Hepatocyte (in vitro differentiated cells): Measurements from ENCODE around the gene ZNF786. TPM values are rescaled to one million over a fixed set of nuclear protein-coding genes. Genes with fewer than 3 reads are reported as not detected.

Source experiments
- DNase-seq: peaks from one replicate; pipeline ENCODE4 v3.0.0-alpha.2; 2016; ENCODE audit warnings: low spot score
- H2AFZ ChIP-seq: fragments of 200-600 bp; sonication (generic); 2 replicates; pipeline ENCODE4 v1.6.0; 2016; ENCODE audit warnings: antibody characterized with exemption, mild to moderate bottlenecking
- H3K27ac ChIP-seq: fragments of 200-600 bp; sonication (generic); 2 replicates; pipeline ENCODE4 v1.5.1; 2016; ENCODE audit warnings: mild to moderate bottlenecking
- H3K27me3 ChIP-seq: fragments of 200-600 bp; sonication (generic); 2 replicates; pipeline ENCODE4 v1.6.1; 2016
- H3K36me3 ChIP-seq: fragments of 200-600 bp; sonication (generic); replicated peaks from 2 replicates; pipeline ENCODE4 v1.5.1; 2016; ENCODE audit warnings: low read depth; ENCODE audit not compliant: insufficient read depth
- H3K4me1 ChIP-seq: fragments of 200-600 bp; sonication (generic); 2 replicates; pipeline ENCODE4 v1.5.1; 2016; ENCODE audit warnings: mild to moderate bottlenecking, moderate library complexity; ENCODE audit not compliant: insufficient read depth
- H3K4me2 ChIP-seq: fragments of 200-600 bp; sonication (generic); 2 replicates; pipeline ENCODE4 v1.6.0; 2016
- H3K4me3 ChIP-seq: fragments of 200-600 bp; sonication (generic); 2 replicates; pipeline ENCODE4 v1.5.1; 2016; ENCODE audit warnings: mild to moderate bottlenecking
- H3K79me2 ChIP-seq: fragments of 200-600 bp; sonication (generic); 2 replicates; pipeline ENCODE4 v1.6.0; 2017; ENCODE audit warnings: mild to moderate bottlenecking
- H3K9me2 ChIP-seq: fragments of 200-600 bp; sonication (generic); replicated peaks from 2 replicates; pipeline ENCODE4 v1.6.0; 2017; ENCODE audit warnings: mild to moderate bottlenecking; ENCODE audit not compliant: insufficient read depth
- H3K9me3 ChIP-seq: fragments of 200-600 bp; sonication (generic); 2 replicates; pipeline ENCODE4 v1.5.1; 2016; ENCODE audit warnings: low read depth, mild to moderate bottlenecking
- H4K20me1 ChIP-seq: fragments of 200-600 bp; sonication (generic); 2 replicates; pipeline ENCODE4 v1.6.0; 2016; ENCODE audit warnings: mild to moderate bottlenecking; ENCODE audit not compliant: insufficient read depth, poor library complexity, severe bottlenecking
- CTCF ChIP-seq: fragments of 200-600 bp; sonication (generic); IDR thresholded peaks from 2 replicates; pipeline ENCODE4 v1.5.1; 2016; ENCODE audit warnings: antibody characterized with exemption, mild to moderate bottlenecking; ENCODE audit not compliant: poor library complexity
- EZH2 ChIP-seq: fragments of 200-600 bp; sonication (generic); IDR thresholded peaks from 2 replicates; pipeline ENCODE4 v1.6.1; 2016; ENCODE audit warnings: antibody characterized with exemption, mild to moderate bottlenecking, borderline replicate concordance
- EZH2phosphoT487 ChIP-seq: fragments of 200-600 bp; sonication (generic); IDR thresholded peaks from one replicate; pipeline ENCODE4 v1.6.1; 2018; ENCODE audit warnings: antibody characterized with exemption, mild to moderate bottlenecking, low read depth, moderate library complexity; ENCODE audit not compliant: unreplicated experiment, severe bottlenecking
- WGBS: methylation state at CpG from one replicate; pipeline ENCODE4 v1.1.6; 2016; ENCODE audit warnings: low lambda C conversion rate; ENCODE audit errors: missing lambda C conversion rate; 5-methylcytosine and 5-hydroxymethylcytosine counted together
- polyA plus RNA-seq: library from polyadenylated mRNA; unstranded; fragments of >200 nt; fragmentation: Nextera tagmentation; extraction: Ambion mirVana; gene quantifications from 2 replicates; pipeline ENCODE4 v1.2.1, GENCODE V29; 2016
- small RNA-seq: library from RNA; depleted of rRNA; stranded (forward); fragments of <200 nt; gene quantifications from one replicate; pipeline ENCODE3, GENCODE V24; 2014
- total RNA-seq: library from RNA; depleted of rRNA; stranded (reverse); fragments of >200 nt; gene quantifications from 2 replicates; pipeline ENCODE4 v1.2.3, GENCODE V29; 2014

Gene ZNF786
- total and polyA plus RNA-seq, 2 experiments from 2014 or later = 5.7 to 6.9 TPM

GRCh38 chr7:149022756-149023360 is 67.7 kb downstream of the ZNF786 start:
- Histone ChIP-seq H3K36me3 (no peaks in the 10 kb centered on the region), H3K4me1 (peaks cover 14% of the 10 kb centered on the region), H3K4me2 (no peak overlapping the region), H2AFZ (no peak overlapping the region), H3K9me3 (no peaks in the 10 kb centered on the region), H3K27me3 (no peaks in the 10 kb centered on the region), H3K79me2 (peaks cover 80% of the 10 kb centered on the region), H3K27ac (no peak overlapping the region), H3K4me3 (no peak overlapping the region), H4K20me1 (peaks cover 32% of the 10 kb centered on the region), H3K9me2 (no peaks in the 10 kb centered on the region)
- no peak for DNase-seq
- TF ChIP-seq CTCF = no peak
- no peak for TF ChIP-seq EZH2
- TF ChIP-seq EZH2phosphoT487 = no peak
- 88% methylated on average over 6 of the region's 6 CpGs for WGBS

- Histone ChIP-seq H3K9me3 (no peaks in the 10 kb centered on the region), H3K9me2 (no peaks in the 10 kb centered on the region), H2AFZ (no peak overlapping the region), H3K36me3 (no peaks in the 10 kb centered on the region), H3K79me2 (peaks cover 70% of the 10 kb centered on the region), H4K20me1 (peaks cover 32% of the 10 kb centered on the region), H3K27me3 (no peaks in the 10 kb centered on the region), H3K4me1 (peaks cover 10% of the 10 kb centered on the region), H3K27ac (no peak overlapping the region), H3K4me3 (no peak overlapping the region), H3K4me2 (no peak overlapping the region)
- no peak for DNase-seq
- TF ChIP-seq EZH2 (no peak), CTCF (no peak), EZH2phosphoT487 (no peak)
- 96% methylated on average over 12 of the region's 12 CpGs for WGBS
Observed at GRCh38 chr7:149021725-149022062, 68.8 kb downstream of the ZNF786 start.

GRCh38 chr7:149020483-149020882 is 70.0 kb downstream of the ZNF786 start:
- peaks cover under 1% of the 10 kb centered on the region for H3K4me1 ChIP-seq
- H3K4me3 ChIP-seq = no peak overlapping the region
- no peak overlapping the region for H2AFZ ChIP-seq
- H3K9me2 ChIP-seq = no peaks in the 10 kb centered on the region
- H3K27me3 ChIP-seq = no peaks in the 10 kb centered on the region
- 95% methylated on average over 11 of the region's 11 CpGs for WGBS
- DNase-seq = no peak
- H3K9me3 ChIP-seq = no peaks in the 10 kb centered on the region
- TF ChIP-seq EZH2phosphoT487 = no peak
- TF ChIP-seq CTCF = no peak
- TF ChIP-seq EZH2 = no peak
- no peaks in the 10 kb centered on the region for H3K36me3 ChIP-seq
- no peak overlapping the region for H3K4me2 ChIP-seq
- H3K27ac ChIP-seq = no peak overlapping the region
- H3K79me2 ChIP-seq = peaks cover 58% of the 10 kb centered on the region
- H4K20me1 ChIP-seq = peaks cover 24% of the 10 kb centered on the region

Small RNA genes lying within 50 kb of the gene (small RNA-seq; reads per million reads assigned to genes)
- not detected for gene COX6B1P1
- gene RN7SL521P = not detected
- not detected for gene RNU6-650P

Other genes starting within 250 kb of the ZNF786 start
- gene EZH2, start 206.4 kb downstream of the ZNF786 start, total RNA-seq = 10.7 and 12.2 TPM in 2 replicates
- gene EZH2, start 206.4 kb downstream of the ZNF786 start, polyA plus RNA-seq = 11.7 and 13.2 TPM in 2 replicates
- gene PDIA4, start 62.2 kb downstream of the ZNF786 start, total RNA-seq = 371 and 375 TPM in 2 replicates
- gene PDIA4, start 62.2 kb downstream of the ZNF786 start, polyA plus RNA-seq = 377 and 413 TPM in 2 replicates
- gene ZNF425, start 35.6 kb upstream of the ZNF786 start, total RNA-seq = 2.7 and 3.9 TPM in 2 replicates
- gene ZNF425, start 35.6 kb upstream of the ZNF786 start, polyA plus RNA-seq = 3.3 and 4.2 TPM in 2 replicates
- gene ZNF398, start 56.7 kb upstream of the ZNF786 start, total RNA-seq = 10.7 and 12.5 TPM in 2 replicates
- gene ZNF398, start 56.7 kb upstream of the ZNF786 start, polyA plus RNA-seq = 5.1 and 8.1 TPM in 2 replicates
- gene ZNF282, start 104.8 kb upstream of the ZNF786 start, total RNA-seq = 16.0 and 16.7 TPM in 2 replicates
- 5.8 and 10.8 TPM in 2 replicates for gene ZNF282, start 104.8 kb upstream of the ZNF786 start, polyA plus RNA-seq
- gene ZNF212, start 148.9 kb upstream of the ZNF786 start, total RNA-seq = 3.3 and 4.6 TPM in 2 replicates
- 9.9 and 11.9 TPM in 2 replicates for gene ZNF212, start 148.9 kb upstream of the ZNF786 start, polyA plus RNA-seq
- gene ZNF783, start 171.5 kb upstream of the ZNF786 start, total RNA-seq = 6.5 and 7.9 TPM in 2 replicates
- gene ZNF783, start 171.5 kb upstream of the ZNF786 start, polyA plus RNA-seq = 7.8 and 8.6 TPM in 2 replicates